Glutamatergic neuron (in vitro differentiated cells): ENCODE results near the gene MLC1. TPM values are rescaled to one million over a fixed set of nuclear protein-coding genes. Genes with fewer than 3 reads are reported as not detected.

Experiments used
- DNase-seq: peaks from one replicate; pipeline ENCODE4 v3.0.0; 2022
- H3K27ac Mint-ChIP-seq: one replicate; pipeline ENCODE4 v1.8.0; 2020; ENCODE audit warnings: mild to moderate bottlenecking, mixed read lengths, inconsistent platforms; ENCODE audit not compliant: unreplicated experiment
- H3K27me3 Mint-ChIP-seq: one replicate; pipeline ENCODE4 v1.8.0; 2020; ENCODE audit warnings: mild to moderate bottlenecking, moderate library complexity, mixed read lengths, inconsistent platforms; ENCODE audit not compliant: unreplicated experiment
- H3K36me3 Mint-ChIP-seq: one replicate; pipeline ENCODE4 v1.8.0; 2020; ENCODE audit warnings: mild to moderate bottlenecking, mixed read lengths, inconsistent platforms; ENCODE audit not compliant: unreplicated experiment
- H3K4me1 Mint-ChIP-seq: one replicate; pipeline ENCODE4 v1.8.0; 2020; ENCODE audit warnings: mild to moderate bottlenecking, low read depth, mixed read lengths, inconsistent platforms; ENCODE audit not compliant: unreplicated experiment
- H3K4me3 Mint-ChIP-seq: one replicate; pipeline ENCODE4 v1.8.0; 2020; ENCODE audit warnings: mild to moderate bottlenecking, mixed read lengths, inconsistent platforms; ENCODE audit not compliant: unreplicated experiment
- H3K9me3 Mint-ChIP-seq: one replicate; pipeline ENCODE4 v1.8.0; 2020; ENCODE audit warnings: mild to moderate bottlenecking, moderate library complexity, mixed read lengths, inconsistent platforms; ENCODE audit not compliant: unreplicated experiment
- total RNA-seq: library from RNA; stranded (reverse); fragmentation: NEBNext Ultra II Directional; extraction: Animal tissue kit (Norgen Biotek cat#: 25700); gene quantifications from one replicate; pipeline ENCODE4 v1.2.1, GENCODE V29; 2021; ENCODE audit not compliant: unreplicated experiment
- TF ChIP-seq, protein P1 (sequence below): fragments of 200-600 bp; sonication (generic); IDR thresholded peaks from one replicate; pipeline ENCODE4 v1.5.0; 2021; ENCODE audit not compliant: partially characterized antibody, unreplicated experiment

The MLC1 gene
- total RNA-seq, 1 donor from 2014 or later: not detected

DNA sequence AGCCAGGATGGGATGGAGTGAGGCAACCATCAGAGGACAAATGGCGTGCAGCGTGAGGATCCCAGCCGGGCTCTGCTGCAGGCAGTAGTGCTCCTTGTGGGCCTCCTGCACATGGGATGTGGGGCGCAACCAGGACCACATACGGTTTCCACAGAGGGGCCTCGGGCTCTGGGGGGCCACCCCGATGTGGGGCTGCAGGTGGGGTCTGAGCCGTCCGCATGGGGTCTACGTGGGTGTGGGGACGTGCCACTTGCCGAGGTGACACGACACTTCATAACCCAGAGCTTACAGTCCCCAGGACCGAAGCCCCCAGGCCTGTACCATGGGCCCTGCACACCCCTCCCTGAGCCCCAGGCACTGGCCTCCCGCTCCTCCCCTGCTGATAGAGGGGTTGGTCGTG lies 37.9 kb downstream of the MLC1 start:
- Mint-ChIP-seq H3K9me3 (peaks cover 2% of the 10 kb centered on the region), H3K27ac (no peak overlapping the region), H3K27me3 (peaks cover 4% of the 10 kb centered on the region), H3K4me1 (no peaks in the 10 kb centered on the region), H3K36me3 (peaks cover 18% of the 10 kb centered on the region), H3K4me3 (no peak overlapping the region)
- TF ChIP-seq, protein P1, sequence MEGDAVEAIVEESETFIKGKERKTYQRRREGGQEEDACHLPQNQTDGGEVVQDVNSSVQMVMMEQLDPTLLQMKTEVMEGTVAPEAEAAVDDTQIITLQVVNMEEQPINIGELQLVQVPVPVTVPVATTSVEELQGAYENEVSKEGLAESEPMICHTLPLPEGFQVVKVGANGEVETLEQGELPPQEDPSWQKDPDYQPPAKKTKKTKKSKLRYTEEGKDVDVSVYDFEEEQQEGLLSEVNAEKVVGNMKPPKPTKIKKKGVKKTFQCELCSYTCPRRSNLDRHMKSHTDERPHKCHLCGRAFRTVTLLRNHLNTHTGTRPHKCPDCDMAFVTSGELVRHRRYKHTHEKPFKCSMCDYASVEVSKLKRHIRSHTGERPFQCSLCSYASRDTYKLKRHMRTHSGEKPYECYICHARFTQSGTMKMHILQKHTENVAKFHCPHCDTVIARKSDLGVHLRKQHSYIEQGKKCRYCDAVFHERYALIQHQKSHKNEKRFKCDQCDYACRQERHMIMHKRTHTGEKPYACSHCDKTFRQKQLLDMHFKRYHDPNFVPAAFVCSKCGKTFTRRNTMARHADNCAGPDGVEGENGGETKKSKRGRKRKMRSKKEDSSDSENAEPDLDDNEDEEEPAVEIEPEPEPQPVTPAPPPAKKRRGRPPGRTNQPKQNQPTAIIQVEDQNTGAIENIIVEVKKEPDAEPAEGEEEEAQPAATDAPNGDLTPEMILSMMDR: no peak
- no peak for DNase-seq

DNA sequence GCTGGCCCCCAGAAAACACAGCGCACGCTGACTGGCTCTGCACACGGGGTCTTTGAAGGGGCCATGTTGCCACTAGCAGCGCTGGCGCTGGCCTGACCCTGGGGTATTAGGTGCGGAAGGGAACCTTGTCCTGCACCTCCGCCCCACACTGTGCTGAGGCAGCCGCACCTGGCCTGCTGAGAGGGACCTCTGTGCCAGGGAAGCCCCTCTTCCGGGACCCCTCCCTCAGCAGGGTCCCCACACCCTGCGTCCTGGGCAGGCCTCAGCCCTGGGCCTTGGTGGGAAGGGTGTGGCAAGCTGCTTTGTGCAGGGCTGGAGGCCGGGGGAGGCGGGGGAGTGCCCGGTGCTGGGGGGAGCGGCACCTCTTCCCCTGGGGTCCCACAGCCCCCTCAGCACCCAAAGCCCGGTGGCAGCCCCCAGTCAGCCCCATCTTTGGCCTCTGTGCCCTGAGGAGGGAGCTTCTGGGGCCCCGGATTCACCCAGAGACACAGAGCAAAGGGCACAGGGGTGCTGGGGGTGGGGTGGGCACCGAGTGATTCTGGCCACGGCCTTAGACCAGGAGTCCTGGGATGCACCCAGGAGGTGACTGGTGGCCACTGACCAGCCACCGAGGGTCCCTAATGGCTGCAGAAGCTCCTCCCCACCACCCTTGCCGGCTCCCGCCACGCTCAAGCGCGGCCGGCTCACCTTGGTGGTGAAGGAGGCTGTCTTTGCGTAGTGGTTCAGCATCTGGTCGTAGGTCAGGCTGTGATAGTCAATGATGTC lies 38.6 kb downstream of the MLC1 start:
- Mint-ChIP-seq H3K4me1 (no peaks in the 10 kb centered on the region), H3K27me3 (peaks cover 3% of the 10 kb centered on the region), H3K4me3 (no peak overlapping the region), H3K36me3 (peaks cover 16% of the 10 kb centered on the region), H3K9me3 (peaks cover 2% of the 10 kb centered on the region), H3K27ac (no peak overlapping the region)
- TF ChIP-seq, protein P1: no peak
- no peak for DNase-seq

DNA sequence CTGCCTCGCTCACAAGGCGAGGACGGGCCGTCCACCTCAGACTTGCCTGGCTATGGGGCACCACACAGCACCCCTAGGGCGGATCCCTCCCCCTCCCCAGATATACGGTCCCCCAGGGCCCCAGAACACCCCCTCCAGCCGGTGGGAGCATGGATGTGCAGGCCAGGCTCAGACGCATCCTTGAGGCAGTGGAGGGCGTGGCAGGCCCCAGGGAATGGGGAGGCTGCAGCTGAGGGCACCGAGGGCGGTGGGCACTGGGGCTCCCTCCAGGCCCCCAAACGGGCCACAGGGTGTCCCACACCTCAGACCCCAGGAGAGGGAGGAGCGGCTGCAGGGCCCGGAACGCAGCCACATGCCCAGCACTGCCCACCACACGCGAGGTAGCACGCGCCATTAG lies 39.2 kb downstream of the MLC1 start:
- H3K27ac Mint-ChIP-seq: no peak overlapping the region
- H3K9me3 Mint-ChIP-seq: peaks cover 2% of the 10 kb centered on the region
- H3K4me3 Mint-ChIP-seq: no peak overlapping the region
- no peak for DNase-seq
- peaks cover 11% of the 10 kb centered on the region for H3K36me3 Mint-ChIP-seq
- H3K4me1 Mint-ChIP-seq: no peaks in the 10 kb centered on the region
- H3K27me3 Mint-ChIP-seq: peaks cover 1% of the 10 kb centered on the region
- TF ChIP-seq, protein P1: no peak

DNA sequence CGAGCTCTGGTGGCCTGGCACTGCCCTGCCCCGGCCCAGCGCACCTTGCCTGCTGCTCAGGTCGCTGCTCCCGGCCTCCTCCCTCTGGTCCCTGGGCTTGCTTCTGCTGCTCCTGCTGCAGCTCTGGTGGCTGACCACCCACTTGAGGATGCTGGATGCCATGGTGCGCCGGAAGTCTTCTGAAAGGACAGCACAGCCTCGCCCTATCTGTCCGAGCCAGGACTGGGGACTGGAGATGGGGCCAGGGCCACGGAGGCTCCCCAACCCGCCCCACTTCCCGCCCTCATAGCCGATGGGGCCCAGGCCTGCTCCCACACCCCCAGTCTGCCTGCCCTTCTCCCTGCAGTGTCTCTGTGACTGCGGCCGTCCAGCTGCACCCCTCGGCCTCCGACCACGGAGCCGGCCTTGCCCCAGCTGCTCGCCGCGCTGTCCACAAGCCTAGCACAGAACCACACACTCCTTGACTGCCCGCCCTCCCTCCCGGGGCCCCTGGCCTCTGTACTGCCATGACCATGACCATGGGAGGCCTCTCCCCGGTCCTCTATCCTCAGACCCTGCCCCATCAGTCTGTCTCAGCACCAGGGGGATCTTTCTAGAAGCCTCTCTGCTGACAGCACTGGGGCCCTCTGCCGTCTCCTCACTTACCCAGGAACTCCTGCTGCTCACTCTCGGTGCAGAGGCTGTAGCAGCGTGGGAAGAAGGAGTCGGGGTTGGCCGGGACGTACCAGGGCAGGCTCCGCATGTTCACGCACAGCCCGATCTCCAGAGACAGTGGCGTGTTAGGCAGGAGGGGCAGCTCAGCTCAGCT lies 39.8 kb downstream of the MLC1 start:
- peaks cover 11% of the 10 kb centered on the region for H3K36me3 Mint-ChIP-seq
- TF ChIP-seq, protein P1: no peak
- H3K9me3 Mint-ChIP-seq: peaks cover 4% of the 10 kb centered on the region
- no peak overlapping the region for H3K27ac Mint-ChIP-seq
- H3K4me3 Mint-ChIP-seq: no peak overlapping the region
- H3K27me3 Mint-ChIP-seq: peaks cover 1% of the 10 kb centered on the region
- DNase-seq: no peak
- no peaks in the 10 kb centered on the region for H3K4me1 Mint-ChIP-seq
